Activated T-cell treated with anti-CD3 and anti-CD28 coated beads, Interleukin-2, amount 50 U/mL, for 1 hour (primary cell): ENCODE results near the gene ADAM19.

Experiments
- DNase-seq: peaks from one replicate; pipeline ENCODE4 v3.0.0-alpha.2; 2020

ADAM19 gene

DNA sequence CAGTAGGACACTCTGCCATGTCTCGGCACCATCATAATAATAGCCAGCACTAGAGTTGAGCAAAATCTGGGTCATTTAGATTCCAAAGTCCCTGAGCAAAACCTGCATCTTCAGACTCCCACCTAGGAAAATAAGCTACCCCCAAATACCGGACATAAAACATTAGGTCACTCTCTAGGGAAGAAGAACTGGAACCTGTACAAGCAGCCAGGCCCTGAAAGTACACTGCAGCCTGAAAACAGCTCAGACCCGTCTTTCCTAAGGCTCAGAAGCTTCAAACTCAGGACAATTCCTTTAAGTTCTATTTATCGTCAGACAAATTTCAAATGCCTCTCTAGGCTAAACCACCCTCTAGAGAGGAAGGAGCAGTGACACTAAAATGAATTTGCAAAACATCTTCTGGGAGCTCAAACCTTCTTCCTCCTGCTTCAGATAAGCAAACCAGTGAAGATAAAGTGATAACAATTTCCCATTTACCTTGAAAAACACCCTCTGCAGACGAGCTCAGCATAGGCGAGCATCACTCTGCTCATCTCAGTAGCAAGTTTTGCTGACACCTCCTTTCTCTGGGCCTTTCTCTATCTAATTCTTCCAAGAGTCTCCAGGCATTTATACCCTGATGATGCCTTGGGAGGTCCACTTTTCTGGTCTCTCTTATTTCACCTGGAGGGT, 34.0 kb downstream of the ADAM19 start:
- no peak for DNase-seq

GRCh38 chr5:157540707-157541446, 34.7 kb downstream of the ADAM19 start:
- DNase-seq = peak; percentile 42

DNA sequence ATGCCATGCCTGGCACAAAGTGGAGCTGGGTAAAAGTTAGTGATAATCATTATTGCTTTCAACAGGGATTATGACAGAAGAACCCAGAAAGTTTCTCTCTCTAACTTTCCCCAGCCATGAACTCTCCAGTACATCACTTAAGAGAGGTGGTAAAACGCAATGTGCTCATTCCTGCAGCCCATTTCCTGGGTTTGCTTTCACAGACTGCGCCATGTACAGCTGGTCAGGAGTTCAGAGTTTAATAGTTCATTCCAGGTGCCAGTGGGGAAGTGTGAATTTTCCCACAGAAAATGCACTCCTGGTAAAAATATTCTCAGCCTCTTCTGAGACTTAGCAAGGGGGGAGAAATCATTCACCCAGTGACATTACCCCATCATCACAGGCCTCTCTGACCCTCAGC, 35.5 kb downstream of the ADAM19 start:
- no peak for DNase-seq

- DNase-seq = no peak
These were observed 36.0 kb downstream of the ADAM19 start for GRCh38 chr5:157539503-157540022.

- no peak for DNase-seq
These were observed 37.3 kb downstream of the ADAM19 start for GRCh38 chr5:157538311-157538710.

- DNase-seq = no peak
These were observed 40.3 kb downstream of the ADAM19 start for GRCh38 chr5:157535042-157535865.

DNA sequence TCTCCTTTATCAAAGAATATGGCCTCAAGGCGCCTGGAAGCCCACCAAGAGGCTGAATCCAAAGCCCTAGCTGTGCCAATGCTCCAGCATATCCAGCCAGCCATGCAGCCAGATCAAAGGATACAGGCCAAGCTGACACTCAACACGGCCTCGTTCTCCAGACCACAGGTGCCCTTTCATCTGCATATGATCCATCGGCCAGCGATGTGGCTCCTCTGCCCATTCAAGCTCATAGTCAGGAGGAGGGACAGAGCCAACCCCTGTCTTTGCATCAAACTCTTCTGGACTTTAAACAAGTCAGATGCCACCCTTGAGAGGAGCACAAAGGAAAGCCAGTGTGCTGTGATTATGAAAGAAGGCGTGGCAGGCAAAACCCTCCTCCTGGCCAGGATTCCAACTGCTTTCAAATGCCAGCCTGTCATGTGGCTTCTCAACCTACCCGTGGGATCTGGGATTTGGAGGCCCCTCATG, 42.5 kb downstream of the ADAM19 start:
- DNase-seq = no peak

- DNase-seq = no peak
These were observed 43.6 kb downstream of the ADAM19 start for GRCh38 chr5:157532022-157532421.

DNA sequence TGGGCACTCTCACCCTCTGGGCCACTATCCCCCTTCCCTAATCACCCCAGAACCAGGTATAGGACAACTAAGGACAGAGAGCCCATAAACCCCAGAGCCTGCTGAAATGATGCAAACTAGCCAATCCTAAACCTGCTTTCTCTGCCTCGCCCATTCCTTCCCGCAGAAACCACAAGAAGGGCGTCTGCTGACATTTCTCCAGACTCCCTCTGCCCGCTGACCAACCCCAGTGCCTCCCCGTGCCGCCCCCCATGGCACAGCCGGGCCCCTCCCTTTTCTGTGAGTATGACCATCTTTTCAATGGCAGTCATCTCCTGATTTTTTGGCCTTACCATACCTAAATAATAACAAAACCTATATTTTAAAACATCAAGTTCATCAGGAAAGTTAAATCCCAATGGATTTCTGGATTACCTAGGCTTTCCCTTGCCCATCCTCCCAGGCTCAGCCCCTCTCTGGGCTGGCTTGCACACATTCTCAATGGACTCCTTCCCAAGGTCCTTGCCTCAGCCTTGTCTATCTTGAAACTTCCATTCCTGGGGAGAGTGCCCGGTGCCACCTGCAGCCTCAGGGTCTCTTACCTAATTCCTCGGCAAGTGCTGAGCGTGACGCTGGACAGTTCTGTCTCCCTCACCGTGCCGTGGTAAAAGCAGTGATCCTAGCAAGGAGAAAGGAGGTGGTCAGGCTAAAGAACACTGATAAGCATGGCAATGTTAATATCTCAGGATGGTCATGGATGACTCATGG, 45.2 kb downstream of the ADAM19 start:
- no peak for DNase-seq

DNA sequence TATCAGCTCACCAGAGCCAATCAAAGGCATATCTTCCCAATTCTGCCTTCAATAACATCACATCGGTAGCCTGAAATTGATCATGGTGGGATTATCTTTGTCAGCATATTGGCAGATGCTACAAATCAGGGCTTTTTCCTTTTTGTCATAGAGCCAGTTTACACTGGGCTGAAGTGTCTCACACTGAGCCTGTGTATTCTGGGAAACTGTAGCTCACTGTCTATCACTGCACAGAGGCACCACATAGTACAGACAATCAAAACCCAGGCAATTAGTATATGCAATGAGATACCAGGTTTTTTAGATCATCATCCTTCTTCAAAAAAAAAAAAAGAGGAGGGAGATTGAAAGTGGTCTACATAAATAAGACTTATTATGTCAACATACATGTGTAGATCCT, 46.6 kb downstream of the ADAM19 start:
- DNase-seq = no peak

DNA sequence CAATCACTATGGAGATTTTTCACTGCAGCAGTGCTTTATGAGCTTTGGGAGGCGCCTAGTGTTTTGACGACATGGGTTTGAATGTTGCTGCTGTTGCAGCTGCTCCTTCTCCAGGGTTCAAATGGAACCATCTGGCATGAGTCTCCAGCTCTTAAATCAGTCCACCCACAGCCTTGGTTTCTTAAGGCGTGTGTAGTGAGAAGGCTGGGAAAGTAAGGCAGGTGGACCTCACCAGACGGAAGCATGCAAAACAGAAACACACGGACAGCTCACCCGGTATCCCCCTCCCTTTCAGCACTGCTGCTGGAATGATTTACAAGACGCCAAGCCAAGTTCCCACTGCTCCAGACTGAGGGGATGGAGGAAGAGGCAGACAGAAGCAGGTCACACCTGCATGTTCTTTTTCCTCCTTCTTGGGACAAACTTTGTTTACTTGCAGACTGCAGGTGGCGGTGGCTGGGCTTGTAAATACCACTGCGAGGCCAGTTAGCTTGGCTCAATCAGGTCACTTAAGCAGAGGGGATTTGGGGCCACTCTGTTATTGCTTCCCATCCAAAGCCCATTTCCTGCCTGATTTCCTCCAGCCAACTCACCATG, 47.4 kb downstream of the ADAM19 start:
- no peak for DNase-seq

GRCh38 chr5:157524887-157525286, 50.7 kb downstream of the ADAM19 start:
- no peak for DNase-seq

GRCh38 chr5:157523976-157524375, 51.6 kb downstream of the ADAM19 start:
- no peak for DNase-seq

GRCh38 chr5:157521704-157522029, 53.9 kb downstream of the ADAM19 start:
- no peak for DNase-seq

DNA sequence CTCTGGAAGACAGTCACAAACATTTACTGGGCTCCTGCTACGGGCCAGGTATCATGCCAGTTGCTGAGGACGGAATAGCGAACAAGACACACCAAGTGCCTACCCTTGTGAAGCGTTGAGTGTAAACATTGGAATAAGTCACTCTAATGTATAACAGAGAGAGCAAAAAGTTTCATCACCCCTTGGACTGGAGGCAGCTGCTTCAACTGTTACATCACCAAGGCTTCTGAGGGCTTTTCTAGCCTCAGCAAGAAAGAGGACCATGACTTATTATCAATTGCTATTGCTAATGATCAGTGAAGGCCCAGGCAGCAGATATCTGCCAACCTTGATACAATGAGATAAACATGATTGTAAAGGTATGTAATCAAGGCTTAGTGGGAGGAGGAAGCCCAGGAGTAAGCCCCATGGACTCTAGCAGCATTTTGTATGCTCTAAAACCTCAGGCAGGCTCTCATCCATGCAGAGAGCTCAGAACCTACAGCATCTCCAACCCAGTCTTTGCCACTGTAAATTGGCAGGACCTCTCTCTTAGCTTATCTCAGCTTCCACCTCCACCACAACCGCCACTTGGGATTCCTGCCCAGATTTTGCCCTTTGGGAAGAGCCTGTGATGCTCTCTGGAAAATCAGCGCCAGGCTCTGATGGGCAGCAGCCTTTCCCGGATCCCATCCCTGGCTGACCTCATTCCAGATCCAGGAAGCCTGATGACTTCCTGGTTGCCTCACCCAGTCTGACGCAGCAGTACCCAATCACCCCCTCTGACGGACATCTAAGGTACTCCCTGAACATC, 54.5 kb downstream of the ADAM19 start:
- DNase-seq = no peak

- no peak for DNase-seq
These were observed 55.9 kb downstream of the ADAM19 start for GRCh38 chr5:157519579-157520253.

- DNase-seq = no peak
These were observed 56.6 kb downstream of the ADAM19 start for GRCh38 chr5:157518963-157519362.

DNA sequence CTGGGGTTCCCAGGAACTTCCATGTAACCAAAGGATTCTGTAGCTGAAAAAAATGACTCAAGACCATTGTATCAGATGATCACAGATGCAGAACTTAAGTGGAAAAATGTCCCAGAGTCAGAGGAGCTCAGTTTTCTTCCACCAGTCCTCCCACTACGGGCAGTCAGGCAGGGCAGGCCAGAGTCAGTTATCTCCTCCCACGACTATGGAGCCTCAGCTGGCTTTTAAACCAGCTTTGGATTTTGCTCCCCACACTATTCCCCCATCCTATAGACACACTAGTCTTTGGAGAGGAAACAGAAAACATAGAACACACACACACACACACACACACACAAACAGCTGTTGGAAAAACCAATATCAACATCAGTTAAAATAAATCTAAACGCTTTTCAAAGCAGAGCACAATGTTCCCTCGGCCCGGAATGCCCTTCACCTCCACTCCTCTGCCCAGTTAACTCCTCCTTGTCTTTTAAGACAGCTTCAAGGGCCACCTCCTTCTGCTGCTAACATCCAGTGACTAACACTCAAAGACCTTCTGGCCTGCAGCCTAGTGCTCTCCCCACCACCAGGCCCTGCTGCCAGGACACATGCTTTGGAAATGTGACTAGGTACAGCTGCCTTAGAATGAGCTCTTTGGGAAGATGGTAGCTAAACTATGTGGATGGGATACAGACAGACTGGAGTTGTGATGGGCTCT, 58.8 kb downstream of the ADAM19 start:
- no peak for DNase-seq

GRCh38 chr5:157516006-157516405, 59.6 kb downstream of the ADAM19 start:
- no peak for DNase-seq

DNA sequence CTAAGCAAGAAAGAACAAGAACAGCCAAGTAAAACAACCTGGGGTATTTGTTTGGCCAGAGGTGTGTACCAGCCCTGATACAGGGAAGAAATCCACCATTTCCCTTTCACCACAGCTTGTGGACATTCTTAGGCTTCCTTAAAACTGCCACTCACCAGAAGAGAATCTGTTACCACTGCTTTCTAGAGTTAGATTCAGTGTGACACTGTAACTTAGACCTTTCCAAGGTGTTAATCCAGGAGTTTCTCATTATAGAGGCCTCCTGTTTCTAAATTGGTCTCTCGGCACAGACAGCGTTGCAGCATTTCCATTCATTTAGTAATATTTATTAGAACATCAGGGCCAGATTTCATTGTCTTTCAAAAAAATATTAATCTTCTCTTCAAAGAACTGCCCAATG, 60.6 kb downstream of the ADAM19 start:
- no peak for DNase-seq
